T-helper 17 cell (primary cell): Measurements from ENCODE around the gene PCDH1. TPM values are rescaled to one million over a fixed set of nuclear protein-coding genes. Genes with fewer than 3 reads are reported as not detected.

Source experiments
- ATAC-seq: fragments of 150-1000 bp; cut with Tn5 transposase; 2 replicates; pipeline ENCODE4 v1.10.0; 2021; ENCODE audit warnings: mild to moderate bottlenecking, moderate library complexity
- DNase-seq, 3 donors: peaks; one replicate each; pipeline versions ENCODE4 v3.0.0 to v3.0.0-alpha.2; 2020 to 2021
- H3K9me3 ChIP-seq: one replicate; pipeline ENCODE4 v1.7.0; 2013; ENCODE audit warnings: low read length, mild to moderate bottlenecking; ENCODE audit not compliant: control insufficient read depth, poor library complexity, severe bottlenecking
- H3K27ac Mint-ChIP-seq: one replicate; pipeline ENCODE4 v1.8.0; 2022; ENCODE audit warnings: mild to moderate bottlenecking, moderate library complexity, mixed read lengths
- H3K27me3 Mint-ChIP-seq: one replicate; pipeline ENCODE4 v1.8.0; 2022; ENCODE audit warnings: mixed read lengths
- H3K36me3 Mint-ChIP-seq: one replicate; pipeline ENCODE4 v1.8.0; 2022; ENCODE audit warnings: low read depth, mixed read lengths
- H3K4me1 Mint-ChIP-seq: one replicate; pipeline ENCODE4 v1.8.0; 2022; ENCODE audit warnings: mild to moderate bottlenecking, mixed read lengths
- H3K4me3 Mint-ChIP-seq: one replicate; pipeline ENCODE4 v1.8.0; 2022; ENCODE audit warnings: mild to moderate bottlenecking, moderate library complexity, mixed read lengths
- total RNA-seq, 4 donors: library from RNA in 2 of 4; stranded (reverse) in 2 of 4; gene quantifications; one replicate each; pipeline ENCODE4 v1.2.3 and lab custom pipeline; 2022 to 2026

The PCDH1 gene
- total RNA-seq, 2 donors from 2014 or later: 0.57 to 0.87 TPM

- Mint-ChIP-seq H3K4me3 (no peak overlapping the region), H3K27ac (peak overlapping the region; percentile 59), H3K4me1 (peaks cover 18% of the 10 kb centered on the region), H3K36me3 (peaks cover 13% of the 10 kb centered on the region), H3K27me3 (peaks cover 94% of the 10 kb centered on the region)
- DNase-seq (no peak), ATAC-seq (no peak)
- H3K9me3 ChIP-seq: no peaks in the 10 kb centered on the region
These were observed 69.4 kb downstream of the PCDH1 start for GRCh38 chr5:141808857-141809256.

- peaks cover 18% of the 10 kb centered on the region for H3K4me1 Mint-ChIP-seq
- peaks cover 95% of the 10 kb centered on the region for H3K27me3 Mint-ChIP-seq
- H3K36me3 Mint-ChIP-seq: peaks cover 13% of the 10 kb centered on the region
- ATAC-seq (no peak), DNase-seq (no peak)
- no peaks in the 10 kb centered on the region for H3K9me3 ChIP-seq
- no peak overlapping the region for H3K4me3 Mint-ChIP-seq
- no peak overlapping the region for H3K27ac Mint-ChIP-seq
These were observed 70.5 kb downstream of the PCDH1 start for GRCh38 chr5:141807732-141808131.

GRCh38 chr5:141807329-141807728 lies 70.9 kb downstream of the PCDH1 start:
- peaks cover 95% of the 10 kb centered on the region for H3K27me3 Mint-ChIP-seq
- no peak for DNase-seq
- no peak overlapping the region for H3K27ac Mint-ChIP-seq
- ATAC-seq: no peak
- H3K9me3 ChIP-seq: no peaks in the 10 kb centered on the region
- no peak overlapping the region for H3K4me3 Mint-ChIP-seq
- peaks cover 11% of the 10 kb centered on the region for H3K36me3 Mint-ChIP-seq
- H3K4me1 Mint-ChIP-seq: peaks cover 18% of the 10 kb centered on the region

- no peak for ATAC-seq
- no peak overlapping the region for H3K4me3 Mint-ChIP-seq
- H3K9me3 ChIP-seq: no peaks in the 10 kb centered on the region
- peaks cover 11% of the 10 kb centered on the region for H3K36me3 Mint-ChIP-seq
- H3K4me1 Mint-ChIP-seq: peaks cover 15% of the 10 kb centered on the region
- H3K27me3 Mint-ChIP-seq: peaks cover 90% of the 10 kb centered on the region
- DNase-seq: no peak
- no peak overlapping the region for H3K27ac Mint-ChIP-seq
These were observed 71.6 kb downstream of the PCDH1 start for GRCh38 chr5:141806626-141807025.

- peaks cover 84% of the 10 kb centered on the region for H3K27me3 Mint-ChIP-seq
- no peak for ATAC-seq
- peaks cover 6% of the 10 kb centered on the region for H3K36me3 Mint-ChIP-seq
- H3K9me3 ChIP-seq: no peaks in the 10 kb centered on the region
- H3K4me1 Mint-ChIP-seq: peaks cover 9% of the 10 kb centered on the region
- DNase-seq: no peak
- H3K27ac Mint-ChIP-seq: no peak overlapping the region
- no peak overlapping the region for H3K4me3 Mint-ChIP-seq
These were observed 72.2 kb downstream of the PCDH1 start for GRCh38 chr5:141805874-141806595.

- Mint-ChIP-seq H3K4me1 (peaks cover 9% of the 10 kb centered on the region), H3K27me3 (peaks cover 69% of the 10 kb centered on the region), H3K4me3 (no peak overlapping the region), H3K27ac (no peak overlapping the region), H3K36me3 (peaks cover 5% of the 10 kb centered on the region)
- H3K9me3 ChIP-seq: no peaks in the 10 kb centered on the region
- DNase-seq (no peak), ATAC-seq (no peak)
These were observed 73.7 kb downstream of the PCDH1 start for GRCh38 chr5:141804475-141804874.

Other genes with a start within 250 kb of the PCDH1 start
- gene HDAC3, start 241.6 kb downstream of the PCDH1 start, total RNA-seq: 10 to 100 TPM; 67.7 to 79.2 TPM
- 10 to 100 TPM; 17.2 to 17.8 TPM for gene RELL2, start 241.4 kb downstream of the PCDH1 start, total RNA-seq
- 10 to 100 TPM; 77.6 to 82.2 TPM for gene FCHSD1, start 227.0 kb downstream of the PCDH1 start, total RNA-seq
- gene ARAP3, start 196.2 kb downstream of the PCDH1 start, total RNA-seq: 1 to 10 TPM; 1.3 to 3.2 TPM
- gene DELE1, start 45.5 kb upstream of the PCDH1 start, total RNA-seq: 10 to 100 TPM; 76.6 to 86.7 TPM
- gene PCDH12, start 79.8 kb upstream of the PCDH1 start, total RNA-seq: under 1 TPM; 0.05 to 0.15 TPM
- gene RNF14, start 90.7 kb upstream of the PCDH1 start, total RNA-seq: 10 to 100 TPM; 16.5 to 18.7 TPM
- gene GNPDA1, start 134.6 kb upstream of the PCDH1 start, total RNA-seq: 10 to 100 TPM in 1 of 2 donors, 1 to 10 TPM in 1; 9.5 to 13.2 TPM
- 10 to 100 TPM; 89.6 to 92.9 TPM for gene NDFIP1, start 230.4 kb upstream of the PCDH1 start, total RNA-seq